ENCODE results near the gene BPGM.

The BPGM gene

DNA sequence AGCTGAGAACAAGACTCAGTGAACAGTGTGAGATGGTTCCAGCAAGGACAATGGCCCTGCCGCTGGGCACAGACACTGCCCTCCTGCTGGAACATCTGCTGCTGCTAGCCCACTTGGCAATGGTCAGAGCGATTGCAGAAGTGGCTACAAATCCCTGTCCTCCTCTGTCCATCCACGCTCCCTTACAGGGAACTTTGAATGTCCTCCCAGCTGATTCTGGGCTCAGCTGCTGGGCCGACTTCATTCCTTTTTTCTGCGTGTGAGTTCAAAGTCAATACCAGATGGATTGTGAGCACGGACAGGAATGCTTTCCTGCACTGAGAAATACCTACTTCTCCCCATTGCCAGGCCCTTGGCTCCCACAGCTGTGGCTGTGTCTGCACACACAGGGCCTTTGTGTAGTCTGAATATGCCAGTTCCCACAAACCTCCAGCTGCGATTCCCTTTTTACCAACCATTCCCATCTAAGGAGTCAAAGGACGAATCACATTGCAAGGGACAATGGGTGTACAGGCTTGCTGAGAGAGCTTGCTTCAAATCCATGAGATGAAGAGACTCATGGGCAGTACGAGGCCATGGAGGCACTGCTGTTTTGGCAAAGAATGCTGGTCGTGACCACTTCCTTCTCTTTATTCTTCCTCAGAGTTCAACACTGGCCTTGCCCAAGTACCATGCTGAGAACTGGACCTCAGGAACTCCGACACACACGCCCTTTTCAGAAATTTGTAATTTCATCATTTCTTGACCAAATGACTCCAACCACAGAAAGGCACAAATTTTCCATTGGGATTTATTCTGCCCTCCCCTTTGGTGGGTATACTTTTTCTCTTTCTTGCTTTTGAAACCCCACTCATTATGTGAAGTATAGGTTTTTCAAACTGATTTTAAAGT lies 44.2 kb downstream of the BPGM start:
- H3K9me3 ChIP-seq (ENCODE audit: control insufficient read depth, insufficient read depth, low read length) = no peaks in the 10 kb centered on the region
- H3K9ac ChIP-seq (ENCODE audit: low read depth, low read length) = no peak overlapping the region
- H3K36me3 ChIP-seq (ENCODE audit: insufficient read depth, low read length) = no peaks in the 10 kb centered on the region
- peaks cover 5% of the 10 kb centered on the region for H3K4me1 ChIP-seq (ENCODE audit: insufficient read depth, low read length)

DNA sequence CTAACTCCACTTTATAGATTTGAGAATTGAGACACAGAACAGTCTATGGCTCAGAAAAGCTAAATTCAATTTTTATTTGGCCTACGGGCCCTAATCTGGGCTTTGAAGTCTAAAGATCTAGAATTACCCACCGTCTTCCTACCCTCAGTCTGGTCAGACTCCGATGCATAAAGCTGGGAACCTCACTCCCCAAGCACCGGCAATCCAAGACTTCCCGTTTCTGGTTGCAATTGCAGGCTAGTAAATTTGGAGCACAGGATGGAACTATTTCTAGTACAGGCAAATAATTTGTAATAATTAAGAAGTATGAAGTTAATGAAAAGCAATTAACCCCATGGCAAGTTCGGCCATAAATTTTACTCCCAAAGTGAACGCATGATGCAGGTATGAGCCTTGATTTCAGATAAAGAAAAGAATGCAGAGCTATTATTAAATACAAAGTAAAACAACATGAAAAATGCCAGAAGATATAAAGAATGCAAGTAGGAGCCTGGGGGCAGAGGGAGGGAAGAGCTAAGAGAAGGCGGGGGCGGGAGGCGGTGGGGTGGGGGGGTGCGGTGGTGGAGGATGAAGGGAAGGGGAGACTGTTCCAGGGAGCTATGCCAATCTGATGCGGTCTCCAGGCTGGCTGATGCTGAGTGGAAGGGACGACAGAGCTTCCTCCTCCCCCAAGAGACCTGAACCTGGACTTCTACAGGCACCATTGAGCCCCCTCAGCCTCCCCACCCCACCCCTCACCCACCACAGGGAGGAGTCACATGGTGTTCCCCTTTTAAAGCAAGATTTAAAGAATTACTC lies 45.1 kb downstream of the BPGM start:
- peaks cover 10% of the 10 kb centered on the region for H3K4me1 ChIP-seq (ENCODE audit: insufficient read depth, low read length)
- H3K9ac ChIP-seq (ENCODE audit: low read depth, low read length) = no peak overlapping the region
- no peaks in the 10 kb centered on the region for H3K36me3 ChIP-seq (ENCODE audit: insufficient read depth, low read length)
- H3K9me3 ChIP-seq (ENCODE audit: control insufficient read depth, insufficient read depth, low read length) = no peaks in the 10 kb centered on the region

DNA sequence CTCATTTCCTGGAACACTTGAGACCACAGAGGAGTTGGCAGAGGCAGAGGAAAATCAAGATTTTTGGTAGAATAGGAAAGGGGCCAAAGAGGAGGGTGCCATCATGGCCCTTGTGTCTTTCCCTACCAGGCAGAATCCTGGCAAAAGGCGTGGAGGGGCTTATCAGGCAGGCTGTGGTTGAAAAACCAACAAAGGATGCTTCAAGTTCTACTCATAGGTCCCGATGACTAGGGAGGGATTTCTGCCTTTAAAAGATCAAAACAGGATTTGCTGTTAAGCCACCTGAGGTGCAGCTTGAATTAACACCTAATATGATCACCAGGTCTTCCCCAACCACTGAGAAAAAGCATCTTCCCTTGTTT lies 45.7 kb downstream of the BPGM start:
- H3K9me3 ChIP-seq (ENCODE audit: control insufficient read depth, insufficient read depth, low read length) = no peaks in the 10 kb centered on the region
- no peaks in the 10 kb centered on the region for H3K36me3 ChIP-seq (ENCODE audit: insufficient read depth, low read length)
- no peak overlapping the region for H3K9ac ChIP-seq (ENCODE audit: low read depth, low read length)
- H3K4me1 ChIP-seq (ENCODE audit: insufficient read depth, low read length) = peaks cover 10% of the 10 kb centered on the region

DNA sequence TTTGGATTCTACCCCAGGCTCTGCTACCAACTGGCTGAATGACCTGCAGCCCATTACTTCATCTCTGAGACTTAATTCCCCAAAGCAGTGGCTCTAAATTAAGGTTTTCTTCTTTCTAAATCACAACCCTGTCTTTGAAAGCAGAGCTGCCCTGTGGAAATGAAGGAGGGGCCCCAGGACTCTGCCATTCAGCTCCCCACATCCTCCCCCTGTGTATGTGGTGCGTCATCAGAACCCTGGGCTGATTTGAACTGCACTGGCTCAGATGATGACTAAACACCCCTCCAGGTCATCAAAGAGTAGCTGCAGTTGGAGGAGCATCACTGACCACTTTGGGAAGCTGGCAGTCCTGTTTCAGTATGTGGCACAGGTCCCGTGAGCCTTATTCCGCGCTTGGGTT lies 46.6 kb downstream of the BPGM start:
- Histone ChIP-seq H3K36me3 (ENCODE audit: insufficient read depth, low read length) (no peaks in the 10 kb centered on the region), H3K9ac (ENCODE audit: low read depth, low read length) (no peak overlapping the region), H3K9me3 (ENCODE audit: control insufficient read depth, insufficient read depth, low read length) (no peaks in the 10 kb centered on the region), H3K4me1 (ENCODE audit: insufficient read depth, low read length) (peaks cover 10% of the 10 kb centered on the region)

DNA sequence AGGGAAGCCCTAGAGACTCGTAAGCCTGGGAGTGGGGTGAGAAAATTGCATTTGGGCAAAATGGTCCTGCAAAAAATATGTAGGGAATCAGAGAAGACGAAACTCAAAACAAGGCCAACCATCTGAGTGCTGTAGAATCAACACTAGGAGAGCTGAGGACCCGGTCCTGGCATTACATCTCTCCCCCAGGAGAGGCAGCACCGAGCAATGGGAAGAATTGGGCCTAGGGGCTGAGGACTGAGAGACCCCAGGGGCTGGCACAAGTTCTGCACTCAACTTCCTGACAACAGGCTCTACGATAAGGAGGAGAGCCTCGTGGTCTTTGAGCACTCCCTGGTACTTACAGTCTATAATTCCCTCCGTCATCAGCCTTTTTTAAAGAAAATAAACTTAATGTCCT lies 47.6 kb downstream of the BPGM start:
- no peak overlapping the region for H3K9ac ChIP-seq (ENCODE audit: low read depth, low read length)
- H3K36me3 ChIP-seq (ENCODE audit: insufficient read depth, low read length) = no peaks in the 10 kb centered on the region
- H3K9me3 ChIP-seq (ENCODE audit: control insufficient read depth, insufficient read depth, low read length) = no peaks in the 10 kb centered on the region
- peaks cover 13% of the 10 kb centered on the region for H3K4me1 ChIP-seq (ENCODE audit: insufficient read depth, low read length)

DNA sequence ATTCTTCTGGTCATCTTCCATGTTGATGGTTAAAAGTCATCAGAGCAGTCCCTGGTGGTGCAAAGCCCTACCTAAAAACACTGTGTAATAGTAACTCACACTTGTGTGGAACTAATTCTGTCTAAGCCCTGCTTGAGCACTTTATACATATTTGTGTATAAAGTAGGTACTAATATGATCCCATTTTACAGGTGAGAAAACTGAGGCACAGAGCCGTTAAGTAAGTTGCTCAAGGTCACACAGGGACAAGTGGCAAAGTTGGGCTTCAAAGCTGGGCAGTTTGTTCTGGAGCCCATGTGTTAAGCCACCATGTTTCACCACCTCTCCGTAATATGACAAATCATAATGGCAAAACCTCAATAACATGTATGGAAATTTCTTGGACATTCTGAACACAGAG lies 48.1 kb downstream of the BPGM start:
- Histone ChIP-seq H3K9me3 (ENCODE audit: control insufficient read depth, insufficient read depth, low read length) (no peaks in the 10 kb centered on the region), H3K9ac (ENCODE audit: low read depth, low read length) (no peak overlapping the region), H3K36me3 (ENCODE audit: insufficient read depth, low read length) (no peaks in the 10 kb centered on the region), H3K4me1 (ENCODE audit: insufficient read depth, low read length) (peaks cover 18% of the 10 kb centered on the region)

DNA sequence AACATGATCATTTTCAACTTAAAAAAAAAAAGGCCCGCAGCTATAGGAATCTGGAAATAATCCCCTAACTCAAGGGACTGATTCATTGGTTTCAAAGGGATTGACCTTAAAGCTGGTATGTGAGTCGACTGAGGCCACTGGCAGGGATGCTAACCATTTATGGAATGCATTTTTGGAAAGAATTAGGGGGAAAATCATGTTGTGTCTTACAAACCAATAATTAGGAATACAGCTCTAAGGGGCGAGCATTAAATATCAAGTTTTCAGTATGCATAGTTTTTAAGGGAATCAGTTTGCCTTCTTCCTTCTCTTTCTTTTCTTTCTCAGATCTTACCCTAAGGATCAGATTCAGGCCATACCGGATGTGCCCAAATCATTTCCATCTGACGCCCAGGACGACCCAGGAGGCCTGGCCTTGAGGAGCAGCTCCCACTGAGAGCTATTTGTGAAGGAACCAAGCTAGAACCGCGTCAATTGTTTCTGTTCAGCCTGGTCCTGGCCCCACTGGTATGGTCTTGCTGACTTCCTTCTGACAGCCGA lies 48.7 kb downstream of the BPGM start:
- H3K36me3 ChIP-seq (ENCODE audit: insufficient read depth, low read length) = no peaks in the 10 kb centered on the region
- peaks cover 19% of the 10 kb centered on the region for H3K4me1 ChIP-seq (ENCODE audit: insufficient read depth, low read length)
- no peaks in the 10 kb centered on the region for H3K9me3 ChIP-seq (ENCODE audit: control insufficient read depth, insufficient read depth, low read length)
- no peak overlapping the region for H3K9ac ChIP-seq (ENCODE audit: low read depth, low read length)

DNA sequence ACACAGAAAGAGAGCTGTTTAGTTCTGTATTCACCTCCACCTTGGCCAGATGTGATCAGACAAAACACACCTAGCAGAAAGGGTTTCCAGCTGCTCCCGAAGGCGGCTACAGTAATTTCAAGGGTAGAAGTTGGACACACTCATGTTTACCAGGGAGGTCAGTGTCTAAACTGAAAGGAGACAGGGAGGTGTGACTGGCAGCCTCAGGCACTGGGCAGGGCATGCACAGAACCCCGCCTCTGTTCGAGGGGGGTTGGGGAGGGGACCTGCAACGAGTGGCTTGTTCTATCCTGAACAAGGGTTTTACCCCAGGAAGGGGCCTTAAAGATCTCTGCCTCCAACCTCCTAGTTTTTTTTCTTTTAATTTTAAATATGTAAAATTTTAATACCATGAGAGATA lies 49.6 kb downstream of the BPGM start:
- no peaks in the 10 kb centered on the region for H3K36me3 ChIP-seq (ENCODE audit: insufficient read depth, low read length)
- peaks cover 19% of the 10 kb centered on the region for H3K4me1 ChIP-seq (ENCODE audit: insufficient read depth, low read length)
- no peak overlapping the region for H3K9ac ChIP-seq (ENCODE audit: low read depth, low read length)
- no peaks in the 10 kb centered on the region for H3K9me3 ChIP-seq (ENCODE audit: control insufficient read depth, insufficient read depth, low read length)

DNA sequence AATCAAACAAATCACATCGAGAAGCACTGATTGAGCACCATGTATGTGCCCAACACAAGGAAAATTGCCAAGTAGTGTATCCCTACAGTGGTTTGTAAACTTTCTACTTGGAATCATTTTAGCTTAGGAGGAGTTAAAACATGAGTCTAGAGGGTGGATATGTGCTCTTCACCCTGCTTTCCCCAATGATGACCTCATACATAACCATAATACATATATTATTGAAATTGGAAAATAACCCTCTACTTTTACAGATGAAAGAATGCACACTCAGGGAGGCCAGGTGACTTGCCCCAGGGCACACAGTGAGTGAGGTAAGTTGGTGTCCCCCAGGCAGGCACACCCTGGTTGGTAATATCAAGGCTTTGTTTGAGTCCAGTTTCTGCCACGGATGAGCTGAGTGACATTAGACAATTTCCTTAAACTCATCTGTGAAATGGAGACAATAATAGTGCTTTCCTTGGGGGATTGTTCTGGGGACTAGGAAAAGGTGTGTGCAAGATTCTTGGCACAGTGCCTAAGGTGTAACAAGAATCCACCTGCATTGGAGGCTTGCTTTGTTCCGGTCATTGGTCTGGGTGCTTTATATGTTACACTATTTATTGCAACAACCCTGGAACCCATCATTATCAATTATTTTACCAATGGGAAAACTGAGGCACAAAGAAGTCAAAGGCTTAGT lies 50.7 kb downstream of the BPGM start:
- H3K9me3 ChIP-seq (ENCODE audit: control insufficient read depth, insufficient read depth, low read length) = no peaks in the 10 kb centered on the region
- no peak overlapping the region for H3K9ac ChIP-seq (ENCODE audit: low read depth, low read length)
- no peaks in the 10 kb centered on the region for H3K36me3 ChIP-seq (ENCODE audit: insufficient read depth, low read length)
- peaks cover 18% of the 10 kb centered on the region for H3K4me1 ChIP-seq (ENCODE audit: insufficient read depth, low read length)

DNA sequence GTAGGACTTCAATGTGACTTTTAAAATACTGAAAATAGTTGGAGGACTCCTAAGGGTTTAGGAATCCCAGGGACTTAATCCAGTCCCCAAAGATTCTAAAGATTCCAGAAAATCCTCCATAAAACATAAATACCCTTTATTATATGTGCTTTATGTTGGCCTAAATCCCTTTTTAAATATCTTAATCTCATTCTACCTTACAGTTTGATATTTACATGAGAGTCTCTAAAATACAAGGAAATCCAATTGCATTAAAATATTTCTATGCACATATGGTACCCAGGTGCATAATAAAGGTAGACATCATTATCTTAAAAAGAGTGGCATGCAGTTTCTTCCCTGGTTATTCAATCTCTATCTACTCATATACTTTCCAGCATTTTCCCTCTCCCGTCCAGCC lies 51.8 kb downstream of the BPGM start:
- H3K4me1 ChIP-seq (ENCODE audit: insufficient read depth, low read length) = peaks cover 20% of the 10 kb centered on the region
- no peak overlapping the region for H3K9ac ChIP-seq (ENCODE audit: low read depth, low read length)
- no peaks in the 10 kb centered on the region for H3K36me3 ChIP-seq (ENCODE audit: insufficient read depth, low read length)
- no peaks in the 10 kb centered on the region for H3K9me3 ChIP-seq (ENCODE audit: control insufficient read depth, insufficient read depth, low read length)

DNA sequence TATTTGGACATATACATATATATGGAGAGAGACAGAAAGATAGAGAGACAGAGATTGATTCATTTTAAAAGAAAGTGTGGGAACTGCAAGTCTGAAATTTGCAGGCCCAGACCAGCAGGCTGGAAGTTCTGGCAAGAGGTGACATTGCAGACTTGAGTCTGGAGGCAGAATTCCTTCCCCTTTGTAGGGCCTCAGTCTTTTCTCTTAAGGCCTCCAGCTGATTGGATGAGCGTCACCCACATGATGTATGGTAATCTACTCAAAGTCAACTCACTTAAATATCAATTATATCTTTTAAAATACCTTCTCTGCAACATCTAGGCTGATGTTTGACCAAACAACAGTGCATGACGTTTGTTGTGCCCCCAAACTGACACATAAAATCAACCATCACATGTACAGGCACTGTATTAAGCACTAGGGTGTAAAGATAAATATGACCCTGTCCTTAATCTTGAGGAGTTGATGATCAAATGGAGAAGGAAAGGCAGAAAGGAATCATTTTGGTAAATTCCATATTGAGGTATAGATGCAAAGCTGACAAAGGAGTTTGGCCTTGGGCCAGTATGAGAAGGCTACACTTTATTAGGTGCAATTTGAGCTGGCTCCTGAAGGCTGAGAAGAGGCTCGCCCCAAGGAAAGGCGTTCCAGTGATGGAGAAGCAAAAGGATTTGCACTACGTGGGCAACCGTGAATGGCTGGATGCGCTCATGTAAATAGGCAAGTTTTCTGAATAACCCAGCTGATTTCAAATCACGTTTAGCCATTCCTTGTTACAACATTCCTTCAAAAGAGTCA lies 52.6 kb downstream of the BPGM start:
- Histone ChIP-seq H3K36me3 (ENCODE audit: insufficient read depth, low read length) (no peaks in the 10 kb centered on the region), H3K9ac (ENCODE audit: low read depth, low read length) (no peak overlapping the region), H3K9me3 (ENCODE audit: control insufficient read depth, insufficient read depth, low read length) (no peaks in the 10 kb centered on the region), H3K4me1 (ENCODE audit: insufficient read depth, low read length) (peaks cover 28% of the 10 kb centered on the region)

DNA sequence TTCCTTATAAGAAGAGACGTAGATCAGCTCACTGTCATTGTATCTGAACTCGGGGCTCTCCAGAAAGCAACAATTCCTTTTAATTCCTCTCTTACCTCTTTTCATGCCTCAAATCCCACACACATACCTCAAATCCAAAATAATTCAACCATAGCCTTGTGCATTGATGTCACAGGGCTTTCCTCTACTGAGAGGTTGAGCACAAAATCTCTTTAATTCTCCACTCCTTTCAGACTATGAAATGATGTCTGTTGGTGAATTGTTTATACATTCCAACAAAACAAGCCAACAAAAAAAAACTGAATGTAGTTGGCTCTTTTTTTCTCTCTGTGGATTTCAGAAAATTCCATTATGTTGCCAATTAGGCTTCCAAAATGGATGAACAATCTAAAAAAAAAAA lies 53.2 kb downstream of the BPGM start:
- Histone ChIP-seq H3K36me3 (ENCODE audit: insufficient read depth, low read length) (no peaks in the 10 kb centered on the region), H3K4me1 (ENCODE audit: insufficient read depth, low read length) (peaks cover 29% of the 10 kb centered on the region), H3K9ac (ENCODE audit: low read depth, low read length) (no peak overlapping the region), H3K9me3 (ENCODE audit: control insufficient read depth, insufficient read depth, low read length) (no peaks in the 10 kb centered on the region)

DNA sequence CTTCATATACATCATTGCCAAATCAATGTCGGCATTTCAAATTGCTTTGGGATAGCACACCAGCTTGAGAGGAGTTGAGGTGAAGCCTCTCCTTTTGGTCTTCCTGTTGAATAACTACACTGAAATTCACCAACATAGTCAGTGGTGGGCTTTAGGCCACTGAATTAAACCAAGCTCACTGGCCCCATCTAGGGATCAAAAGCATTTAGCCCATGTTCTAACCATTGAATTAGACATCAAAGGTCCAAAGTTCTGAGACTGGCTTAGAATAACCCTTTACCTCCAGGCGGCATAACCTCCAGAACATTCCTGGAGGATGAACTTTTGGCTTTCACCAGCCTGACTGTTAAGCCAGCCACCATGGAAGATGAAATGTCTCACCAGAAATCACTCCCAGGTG lies 54.6 kb downstream of the BPGM start:
- peaks cover 23% of the 10 kb centered on the region for H3K4me1 ChIP-seq (ENCODE audit: insufficient read depth, low read length)
- H3K9ac ChIP-seq (ENCODE audit: low read depth, low read length) = no peak overlapping the region
- no peaks in the 10 kb centered on the region for H3K9me3 ChIP-seq (ENCODE audit: control insufficient read depth, insufficient read depth, low read length)
- no peaks in the 10 kb centered on the region for H3K36me3 ChIP-seq (ENCODE audit: insufficient read depth, low read length)

Measured in ES-I3 (cell line).